ENCODE results near the gene TRAPPC8.

Gene TRAPPC8

DNA sequence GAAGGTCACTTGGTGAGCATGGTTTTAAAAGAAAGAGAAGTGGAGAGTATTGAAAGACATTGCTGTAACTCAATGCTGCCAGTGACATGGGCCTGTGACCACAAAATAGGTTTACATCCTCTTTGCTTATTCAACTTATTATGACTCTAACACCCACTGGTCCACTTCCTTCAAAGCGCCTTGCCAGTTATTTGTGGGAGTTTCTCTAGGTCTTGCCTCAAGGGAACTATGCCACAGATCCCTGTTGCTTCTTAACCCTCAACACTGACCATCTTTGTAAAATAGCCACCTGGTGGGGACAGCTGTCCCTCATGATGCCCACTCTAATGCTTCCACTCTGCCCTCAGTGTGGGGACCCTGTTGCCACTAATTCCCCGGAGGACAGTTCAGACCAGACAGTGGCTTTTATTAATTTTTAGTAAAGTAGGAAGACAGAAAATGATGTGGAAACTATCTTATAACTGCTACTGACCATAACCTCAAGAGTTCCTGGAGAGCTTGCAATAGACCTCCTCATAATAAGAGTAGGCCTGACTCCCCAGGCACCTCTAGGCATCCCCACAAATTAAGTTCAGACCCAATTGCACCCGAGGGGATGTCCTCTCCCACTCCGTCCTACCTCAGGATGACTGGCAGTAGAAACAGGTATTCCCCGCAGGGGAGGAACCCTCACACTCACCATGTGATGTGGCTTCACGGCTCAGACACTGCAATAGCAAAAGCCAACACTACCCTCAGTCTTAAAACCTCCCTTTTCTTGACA lies 150.9 kb downstream of the TRAPPC8 start:
- no peak for DNase-seq

DNA sequence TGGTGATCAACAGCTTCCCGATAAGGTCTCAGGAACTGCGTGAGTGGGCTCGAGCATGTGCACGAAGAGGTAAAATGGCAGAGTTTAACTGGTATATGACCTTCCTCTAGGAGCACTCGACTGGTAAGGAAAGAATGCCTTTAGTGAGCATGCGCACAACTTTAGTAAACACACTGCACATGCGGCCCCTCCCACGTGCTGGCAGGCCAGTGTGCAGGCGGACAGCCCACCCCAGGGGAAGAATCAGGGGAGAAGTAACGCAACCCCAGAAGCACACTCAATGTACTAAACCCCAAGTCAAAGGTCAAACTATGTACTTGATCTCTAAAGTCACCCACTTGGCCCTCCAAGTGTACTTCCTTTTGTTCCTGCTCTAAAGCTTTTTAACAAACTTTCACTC lies 153.5 kb downstream of the TRAPPC8 start:
- DNase-seq = no peak

DNA sequence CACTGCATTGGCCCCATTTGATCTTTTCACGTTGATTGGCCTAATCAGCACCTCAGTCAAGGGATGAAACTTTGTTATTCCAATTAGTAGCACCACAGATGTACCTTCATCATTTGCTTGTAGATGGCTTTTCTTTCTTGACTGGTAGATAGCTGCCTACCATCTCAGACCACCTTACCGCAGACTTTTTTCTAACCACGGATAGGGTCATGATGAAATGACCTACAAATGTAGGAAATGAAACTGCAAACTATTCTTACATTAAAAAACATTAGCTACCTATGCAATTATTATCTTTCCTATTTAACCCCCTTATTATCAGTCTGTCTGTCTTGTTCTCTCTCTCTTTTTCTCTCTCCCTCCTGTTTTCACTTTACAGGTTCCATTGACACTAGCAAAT lies 159.9 kb downstream of the TRAPPC8 start:
- DNase-seq = no peak

All from activated naive CD4-positive, alpha-beta T cell treated with Interleukin-2 at 50 U/mL for 16 hours (primary cell).